ENCODE measurements around the gene ASTN2. TPM values are rescaled to one million over a fixed set of nuclear protein-coding genes. Genes with fewer than 3 reads are reported as not detected.

The ASTN2 gene
- polyA plus RNA-seq, 2 of the 4 experiments (the other 2 are of a cell fraction) = 5.8 to 11.6 TPM

- ChIA-PET CTCF (interaction anchor here (0.8 to 1.2 kb wide), 2 partner anchors 9 to 10 kb away, joined by 3 read pairs; no protein-coding TSS in a partner anchor), POLR2A (no interaction called here)
- WGBS (ENCODE audit: missing lambda C conversion rate) = 13% methylated on average over 11 of the region's 11 CpGs
- peak in 1 of 2 experiments; percentile 77; a peak in 3 of 6 replicates for ATAC-seq
- peak; percentile 15 to 21 for DNase-seq (ENCODE audit: low read depth in 1 of 2, low spot score in 1 of 2)
- FAIRE-seq = no peak
- Histone ChIP-seq H3K27ac (no peak overlapping the region), H3K4me2 (peak overlapping the region; percentile 20; the same call in 1 of the 3 replicates), H3K9me3 (no peaks in the 10 kb centered on the region), H3K4me1 (no peaks in the 10 kb centered on the region), H3K4me3 (no peak overlapping the region)
- TF ChIP-seq MAX (IDR thresholded peaks at IDR 0.05) (no peak), RAD21 (conservative IDR thresholded peaks at IDR 0.05 in 1 of 2, IDR thresholded peaks at IDR 0.05 in 1 of 2) (peak; percentile 60 to 70), HMGXB4 (CRISPR knock-in tag; IDR thresholded peaks at IDR 0.05; ENCODE audit: borderline replicate concordance) (no peak), SMC3 (IDR thresholded peaks at IDR 0.05) (0 out of 3 replicates have a peak, but pooled peaks have one; percentile 24), CHD4 (IDR thresholded peaks at IDR 0.05; ENCODE audit: borderline replicate concordance) (no peak), CTCF (IDR thresholded peaks at IDR 0.05) (peak; percentile 48)
Measured at GRCh38 chr9:117073539-117074341, 341.1 kb downstream of the ASTN2 start.

GRCh38 chr9:117073071-117073470 is 341.8 kb downstream of the ASTN2 start:
- Histone ChIP-seq H3K4me1 (no peaks in the 10 kb centered on the region), H3K9me3 (no peaks in the 10 kb centered on the region), H3K4me2 (no peak overlapping the region), H3K27ac (no peak overlapping the region), H3K4me3 (no peak overlapping the region)
- whole genome bisulfite sequencing (ENCODE audit: missing lambda C conversion rate) = 72% methylated on average over 4 of the region's 4 CpGs
- TF ChIP-seq MAFK (IDR thresholded peaks at IDR 0.05; ENCODE audit: partially characterized antibody) (no peak), ZSCAN20 (CRISPR knock-in tag; IDR thresholded peaks at IDR 0.05) (no peak), MYC (IDR thresholded peaks at IDR 0.05; ENCODE audit: borderline replicate concordance, low read length) (no peak), FOSL2 (IDR thresholded peaks at IDR 0.05) (no peak), FOSL2 (CRISPR knock-in tag; IDR thresholded peaks at IDR 0.05) (no peak), FOSB (CRISPR knock-in tag; IDR thresholded peaks at IDR 0.05) (no peak), POLR2AphosphoS2 (conservative IDR thresholded peaks at IDR 0.05; ENCODE audit: low read length) (no peak), HOXB5 (CRISPR knock-in tag; IDR thresholded peaks at IDR 0.05) (no peak), HMGXB4 (CRISPR knock-in tag; IDR thresholded peaks at IDR 0.05; ENCODE audit: borderline replicate concordance) (no peak)
- TF ChIP-seq, protein P1, sequence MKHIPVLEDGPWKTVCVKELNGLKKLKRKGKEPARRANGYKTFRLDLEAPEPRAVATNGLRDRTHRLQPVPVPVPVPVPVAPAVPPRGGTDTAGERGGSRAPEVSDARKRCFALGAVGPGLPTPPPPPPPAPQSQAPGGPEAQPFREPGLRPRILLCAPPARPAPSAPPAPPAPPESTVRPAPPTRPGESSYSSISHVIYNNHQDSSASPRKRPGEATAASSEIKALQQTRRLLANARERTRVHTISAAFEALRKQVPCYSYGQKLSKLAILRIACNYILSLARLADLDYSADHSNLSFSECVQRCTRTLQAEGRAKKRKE (CRISPR knock-in tag; IDR thresholded peaks at IDR 0.05; ENCODE audit: low read depth) = no peak
- TF ChIP-seq, protein P2, sequence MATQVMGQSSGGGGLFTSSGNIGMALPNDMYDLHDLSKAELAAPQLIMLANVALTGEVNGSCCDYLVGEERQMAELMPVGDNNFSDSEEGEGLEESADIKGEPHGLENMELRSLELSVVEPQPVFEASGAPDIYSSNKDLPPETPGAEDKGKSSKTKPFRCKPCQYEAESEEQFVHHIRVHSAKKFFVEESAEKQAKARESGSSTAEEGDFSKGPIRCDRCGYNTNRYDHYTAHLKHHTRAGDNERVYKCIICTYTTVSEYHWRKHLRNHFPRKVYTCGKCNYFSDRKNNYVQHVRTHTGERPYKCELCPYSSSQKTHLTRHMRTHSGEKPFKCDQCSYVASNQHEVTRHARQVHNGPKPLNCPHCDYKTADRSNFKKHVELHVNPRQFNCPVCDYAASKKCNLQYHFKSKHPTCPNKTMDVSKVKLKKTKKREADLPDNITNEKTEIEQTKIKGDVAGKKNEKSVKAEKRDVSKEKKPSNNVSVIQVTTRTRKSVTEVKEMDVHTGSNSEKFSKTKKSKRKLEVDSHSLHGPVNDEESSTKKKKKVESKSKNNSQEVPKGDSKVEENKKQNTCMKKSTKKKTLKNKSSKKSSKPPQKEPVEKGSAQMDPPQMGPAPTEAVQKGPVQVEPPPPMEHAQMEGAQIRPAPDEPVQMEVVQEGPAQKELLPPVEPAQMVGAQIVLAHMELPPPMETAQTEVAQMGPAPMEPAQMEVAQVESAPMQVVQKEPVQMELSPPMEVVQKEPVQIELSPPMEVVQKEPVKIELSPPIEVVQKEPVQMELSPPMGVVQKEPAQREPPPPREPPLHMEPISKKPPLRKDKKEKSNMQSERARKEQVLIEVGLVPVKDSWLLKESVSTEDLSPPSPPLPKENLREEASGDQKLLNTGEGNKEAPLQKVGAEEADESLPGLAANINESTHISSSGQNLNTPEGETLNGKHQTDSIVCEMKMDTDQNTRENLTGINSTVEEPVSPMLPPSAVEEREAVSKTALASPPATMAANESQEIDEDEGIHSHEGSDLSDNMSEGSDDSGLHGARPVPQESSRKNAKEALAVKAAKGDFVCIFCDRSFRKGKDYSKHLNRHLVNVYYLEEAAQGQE (IDR thresholded peaks at IDR 0.05) = no peak
- ChIA-PET CTCF (no interaction called here), POLR2A (no interaction called here)
- FAIRE-seq = no peak
- DNase-seq (ENCODE audit: low read depth in 1 of 2, low spot score in 1 of 2) = no peak
- ATAC-seq = no peak; a peak in 1 of 6 replicates
